Measurements from ENCODE around the gene TSPAN19.

TSPAN19 gene

GRCh38 chr12:85029456-85029855 is 6.6 kb downstream of the TSPAN19 start:
- no peak overlapping the region for H4K8ac ChIP-seq (ENCODE audit: low read depth, low read length)
- H2AK5ac ChIP-seq (ENCODE audit: low read depth, low read length), result no peak overlapping the region
- no peaks in the 10 kb centered on the region for H3K9me3 ChIP-seq (replicated peaks in 1 of 2; ENCODE audit: control insufficient read depth in 2 of 2, insufficient read depth in 1 of 2, low read depth in 1 of 2, low read length in 2 of 2)
- H2BK120ac ChIP-seq (ENCODE audit: low read depth, low read length), result no peak overlapping the region
- no peak overlapping the region for H3K9ac ChIP-seq (ENCODE audit: low read depth, low read length, poor library complexity)
- H2BK12ac ChIP-seq (ENCODE audit: low read length), result no peak overlapping the region
- no peak overlapping the region for H2BK5ac ChIP-seq (ENCODE audit: low read length)
- H3K4me3 ChIP-seq (ENCODE audit: low read length in 2 of 2), result no peak overlapping the region
- no peak overlapping the region for H3K14ac ChIP-seq (ENCODE audit: low read length)
- no peak overlapping the region for H3K27ac ChIP-seq (replicated peaks; ENCODE audit: low read length)
- no peak overlapping the region for H3K4ac ChIP-seq (ENCODE audit: low read length)
- H2BK15ac ChIP-seq (ENCODE audit: low read length), result no peak overlapping the region
- H3K79me1 ChIP-seq (ENCODE audit: low read depth, low read length), result no peaks in the 10 kb centered on the region
- H3K4me1 ChIP-seq (ENCODE audit: control insufficient read depth in 2 of 2, insufficient read depth in 1 of 2, low read depth in 1 of 2, low read length in 2 of 2), result no peaks in the 10 kb centered on the region
- no peak overlapping the region for H3K18ac ChIP-seq (ENCODE audit: low read length)
- no peak overlapping the region for H3K23ac ChIP-seq (ENCODE audit: low read depth, low read length, poor library complexity)
- H3K36me3 ChIP-seq (replicated peaks in 1 of 2; ENCODE audit: control insufficient read depth in 2 of 2, insufficient read depth in 2 of 2, low read length in 2 of 2), result no peaks in the 10 kb centered on the region
- H2AFZ ChIP-seq (ENCODE audit: low read length), result no peak overlapping the region
- no peak overlapping the region for H4K91ac ChIP-seq (ENCODE audit: low read depth, low read length, poor library complexity)
- no peak for DNase-seq (ENCODE audit: low spot score)
- H3K4me2 ChIP-seq (ENCODE audit: insufficient read depth, low read length, poor library complexity, severe bottlenecking), result no peak overlapping the region
- no peaks in the 10 kb centered on the region for H3K27me3 ChIP-seq (ENCODE audit: control insufficient read depth in 3 of 3, insufficient read depth in 3 of 3, low read depth in 1 of 3, low read length in 3 of 3)

- H2AFZ ChIP-seq (ENCODE audit: low read length), result no peak overlapping the region
- no peak for DNase-seq (ENCODE audit: low spot score)
- H3K23ac ChIP-seq (ENCODE audit: low read depth, low read length, poor library complexity), result no peak overlapping the region
- H3K14ac ChIP-seq (ENCODE audit: low read length), result no peak overlapping the region
- no peak overlapping the region for H4K91ac ChIP-seq (ENCODE audit: low read depth, low read length, poor library complexity)
- H3K4me1 ChIP-seq (ENCODE audit: control insufficient read depth in 2 of 2, insufficient read depth in 1 of 2, low read depth in 1 of 2, low read length in 2 of 2), result peaks cover 0 to 8% of the 10 kb centered on the region in 2 donors
- no peak overlapping the region for H4K8ac ChIP-seq (ENCODE audit: low read depth, low read length)
- no peak overlapping the region for H3K18ac ChIP-seq (ENCODE audit: low read length)
- H3K4ac ChIP-seq (ENCODE audit: low read length), result no peak overlapping the region
- no peaks in the 10 kb centered on the region for H3K79me1 ChIP-seq (ENCODE audit: low read depth, low read length)
- no peak overlapping the region for H3K4me3 ChIP-seq (ENCODE audit: low read length in 2 of 2)
- H2AK5ac ChIP-seq (ENCODE audit: low read depth, low read length), result no peak overlapping the region
- H3K9ac ChIP-seq (ENCODE audit: low read depth, low read length, poor library complexity), result no peak overlapping the region
- no peaks in the 10 kb centered on the region for H3K27me3 ChIP-seq (ENCODE audit: control insufficient read depth in 3 of 3, insufficient read depth in 3 of 3, low read depth in 1 of 3, low read length in 3 of 3)
- H2BK15ac ChIP-seq (ENCODE audit: low read length), result no peak overlapping the region
- WGBS, 2 donors (ENCODE audit: extremely low coverage in 2 of 2, insufficient read length in 2 of 2, insufficient replicate concordance in 1 of 2), result no CpG with 5 or more reads among the region's 2 CpGs
- H2BK12ac ChIP-seq (ENCODE audit: low read length), result no peak overlapping the region
- no peaks in the 10 kb centered on the region for H3K9me3 ChIP-seq (replicated peaks in 1 of 2; ENCODE audit: control insufficient read depth in 2 of 2, insufficient read depth in 1 of 2, low read depth in 1 of 2, low read length in 2 of 2)
- H3K27ac ChIP-seq (replicated peaks; ENCODE audit: low read length), result no peak overlapping the region
- H2BK5ac ChIP-seq (ENCODE audit: low read length), result no peak overlapping the region
- H3K4me2 ChIP-seq (ENCODE audit: insufficient read depth, low read length, poor library complexity, severe bottlenecking), result no peak overlapping the region
- H3K36me3 ChIP-seq (replicated peaks in 1 of 2; ENCODE audit: control insufficient read depth in 2 of 2, insufficient read depth in 2 of 2, low read length in 2 of 2), result no peaks in the 10 kb centered on the region
- H2BK120ac ChIP-seq (ENCODE audit: low read depth, low read length), result no peak overlapping the region
Observed at GRCh38 chr12:85018098-85018497, 18.0 kb downstream of the TSPAN19 start.

- Histone ChIP-seq H2BK5ac (ENCODE audit: low read length) (no peak overlapping the region), H3K18ac (ENCODE audit: low read length) (no peak overlapping the region), H3K4ac (ENCODE audit: low read length) (no peak overlapping the region), H2AFZ (ENCODE audit: low read length) (no peak overlapping the region), H3K14ac (ENCODE audit: low read length) (no peak overlapping the region), H3K23ac (ENCODE audit: low read depth, low read length, poor library complexity) (no peak overlapping the region), H3K4me3 (ENCODE audit: low read length in 2 of 2) (no peak overlapping the region), H3K79me1 (ENCODE audit: low read depth, low read length) (no peaks in the 10 kb centered on the region), H3K36me3 (replicated peaks in 1 of 2; ENCODE audit: control insufficient read depth in 2 of 2, insufficient read depth in 2 of 2, low read length in 2 of 2) (no peaks in the 10 kb centered on the region), H3K27ac (replicated peaks; ENCODE audit: low read length) (no peak overlapping the region), H2BK15ac (ENCODE audit: low read length) (no peak overlapping the region), H2BK12ac (ENCODE audit: low read length) (no peak overlapping the region), H4K91ac (ENCODE audit: low read depth, low read length, poor library complexity) (no peak overlapping the region), H3K4me1 (ENCODE audit: control insufficient read depth in 2 of 2, insufficient read depth in 1 of 2, low read depth in 1 of 2, low read length in 2 of 2) (peaks cover 0 to 8% of the 10 kb centered on the region in 2 donors), H3K9me3 (replicated peaks in 1 of 2; ENCODE audit: control insufficient read depth in 2 of 2, insufficient read depth in 1 of 2, low read depth in 1 of 2, low read length in 2 of 2) (no peaks in the 10 kb centered on the region), H3K4me2 (ENCODE audit: insufficient read depth, low read length, poor library complexity, severe bottlenecking) (no peak overlapping the region), H3K27me3 (ENCODE audit: control insufficient read depth in 3 of 3, insufficient read depth in 3 of 3, low read depth in 1 of 3, low read length in 3 of 3) (no peaks in the 10 kb centered on the region), H3K9ac (ENCODE audit: low read depth, low read length, poor library complexity) (no peak overlapping the region), H2BK120ac (ENCODE audit: low read depth, low read length) (no peak overlapping the region), H4K8ac (ENCODE audit: low read depth, low read length) (no peak overlapping the region), H2AK5ac (ENCODE audit: low read depth, low read length) (no peak overlapping the region)
- no peak for DNase-seq (ENCODE audit: low spot score)
Observed at GRCh38 chr12:85017618-85018017, 18.5 kb downstream of the TSPAN19 start.

GRCh38 chr12:85017133-85017532 is 18.9 kb downstream of the TSPAN19 start:
- Histone ChIP-seq H3K9me3 (replicated peaks in 1 of 2; ENCODE audit: control insufficient read depth in 2 of 2, insufficient read depth in 1 of 2, low read depth in 1 of 2, low read length in 2 of 2) (no peaks in the 10 kb centered on the region), H3K4ac (ENCODE audit: low read length) (no peak overlapping the region), H3K14ac (ENCODE audit: low read length) (no peak overlapping the region), H3K27ac (replicated peaks; ENCODE audit: low read length) (no peak overlapping the region), H2BK120ac (ENCODE audit: low read depth, low read length) (no peak overlapping the region), H3K23ac (ENCODE audit: low read depth, low read length, poor library complexity) (no peak overlapping the region), H3K4me3 (ENCODE audit: low read length in 2 of 2) (no peak overlapping the region), H4K8ac (ENCODE audit: low read depth, low read length) (no peak overlapping the region), H3K4me2 (ENCODE audit: insufficient read depth, low read length, poor library complexity, severe bottlenecking) (no peak overlapping the region), H3K79me1 (ENCODE audit: low read depth, low read length) (no peaks in the 10 kb centered on the region), H2BK12ac (ENCODE audit: low read length) (no peak overlapping the region), H2AFZ (ENCODE audit: low read length) (peak overlapping the region; percentile 42), H4K91ac (ENCODE audit: low read depth, low read length, poor library complexity) (no peak overlapping the region), H3K4me1 (ENCODE audit: control insufficient read depth in 2 of 2, insufficient read depth in 1 of 2, low read depth in 1 of 2, low read length in 2 of 2) (peaks cover 0 to 8% of the 10 kb centered on the region in 2 donors), H3K18ac (ENCODE audit: low read length) (no peak overlapping the region), H3K27me3 (ENCODE audit: control insufficient read depth in 3 of 3, insufficient read depth in 3 of 3, low read depth in 1 of 3, low read length in 3 of 3) (no peaks in the 10 kb centered on the region), H2AK5ac (ENCODE audit: low read depth, low read length) (no peak overlapping the region), H3K9ac (ENCODE audit: low read depth, low read length, poor library complexity) (no peak overlapping the region), H3K36me3 (replicated peaks in 1 of 2; ENCODE audit: control insufficient read depth in 2 of 2, insufficient read depth in 2 of 2, low read length in 2 of 2) (no peaks in the 10 kb centered on the region), H2BK15ac (ENCODE audit: low read length) (no peak overlapping the region), H2BK5ac (ENCODE audit: low read length) (no peak overlapping the region)
- no CpG with 5 or more reads among the region's 3 CpGs for WGBS, 2 donors (ENCODE audit: extremely low coverage in 2 of 2, insufficient read length in 2 of 2, insufficient replicate concordance in 1 of 2)
- no peak for DNase-seq (ENCODE audit: low spot score)
